22Rv1 (cell line): ENCODE results near the gene MTHFD1.

Source experiments
- H3K27ac ChIP-seq: fragments of 450-650 bp; 2 replicates; pipeline ENCODE4 v1.5.1; 2017
- ZFX ChIP-seq: fragments of 450-650 bp; IDR thresholded peaks from 2 replicates; pipeline ENCODE4 v1.6.1; 2017; ENCODE audit warnings: antibody characterized with exemption, borderline replicate concordance
- TF ChIP-seq, protein P1 (sequence below): fragments of 450-650 bp; IDR thresholded peaks from 2 replicates; pipeline ENCODE4 v1.5.1; 2017; ENCODE audit warnings: mild to moderate bottlenecking

Gene MTHFD1

GRCh38 chr14:64468451-64468850, 80.3 kb downstream of the MTHFD1 start:
- no peak overlapping the region for H3K27ac ChIP-seq

DNA sequence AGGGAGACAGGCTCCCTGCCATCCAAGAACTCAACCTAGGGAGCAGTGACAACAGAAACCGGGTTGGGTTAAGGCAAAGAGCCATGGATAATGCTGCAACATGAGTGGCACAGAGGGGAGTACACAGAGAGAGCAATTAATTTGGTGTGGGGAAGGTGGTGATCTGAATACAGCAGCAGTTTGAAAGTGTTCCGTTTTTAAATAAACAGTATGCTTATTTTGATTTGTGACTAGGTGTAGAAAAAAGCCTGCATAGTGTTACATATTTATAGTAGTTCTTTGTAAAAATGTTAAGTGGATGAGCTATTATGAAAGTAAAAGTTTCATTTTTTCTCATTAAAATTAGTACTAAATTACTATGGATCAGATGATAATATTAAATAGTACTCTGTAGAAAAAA, 85.9 kb downstream of the MTHFD1 start:
- H3K27ac ChIP-seq: no peak overlapping the region
- TF ChIP-seq, protein P1, sequence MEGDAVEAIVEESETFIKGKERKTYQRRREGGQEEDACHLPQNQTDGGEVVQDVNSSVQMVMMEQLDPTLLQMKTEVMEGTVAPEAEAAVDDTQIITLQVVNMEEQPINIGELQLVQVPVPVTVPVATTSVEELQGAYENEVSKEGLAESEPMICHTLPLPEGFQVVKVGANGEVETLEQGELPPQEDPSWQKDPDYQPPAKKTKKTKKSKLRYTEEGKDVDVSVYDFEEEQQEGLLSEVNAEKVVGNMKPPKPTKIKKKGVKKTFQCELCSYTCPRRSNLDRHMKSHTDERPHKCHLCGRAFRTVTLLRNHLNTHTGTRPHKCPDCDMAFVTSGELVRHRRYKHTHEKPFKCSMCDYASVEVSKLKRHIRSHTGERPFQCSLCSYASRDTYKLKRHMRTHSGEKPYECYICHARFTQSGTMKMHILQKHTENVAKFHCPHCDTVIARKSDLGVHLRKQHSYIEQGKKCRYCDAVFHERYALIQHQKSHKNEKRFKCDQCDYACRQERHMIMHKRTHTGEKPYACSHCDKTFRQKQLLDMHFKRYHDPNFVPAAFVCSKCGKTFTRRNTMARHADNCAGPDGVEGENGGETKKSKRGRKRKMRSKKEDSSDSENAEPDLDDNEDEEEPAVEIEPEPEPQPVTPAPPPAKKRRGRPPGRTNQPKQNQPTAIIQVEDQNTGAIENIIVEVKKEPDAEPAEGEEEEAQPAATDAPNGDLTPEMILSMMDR: no peak
- TF ChIP-seq ZFX: no peak

More at GRCh38 chr14:64468451-64468850, 80.3 kb downstream of the MTHFD1 start:
- TF ChIP-seq, protein P1: no peak
- TF ChIP-seq ZFX: no peak

DNA sequence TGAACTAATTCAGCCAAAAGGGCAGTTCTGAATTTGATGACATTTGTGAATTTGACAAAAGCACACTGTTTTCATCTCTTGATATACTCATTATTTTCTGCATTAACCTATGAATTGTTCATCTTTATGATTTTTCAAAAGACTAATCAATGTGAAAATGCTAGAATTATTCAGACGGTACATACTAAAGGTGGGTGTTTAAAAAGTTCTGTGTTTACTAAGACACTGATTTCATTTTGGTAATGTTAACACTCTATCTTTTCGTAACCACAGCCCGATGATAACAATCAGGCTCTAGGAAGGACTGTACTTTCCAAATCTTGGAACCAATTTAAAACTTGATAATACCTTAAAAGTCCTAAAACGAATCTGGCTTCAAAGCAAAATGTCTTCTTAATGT, 86.5 kb downstream of the MTHFD1 start:
- TF ChIP-seq, protein P1: no peak
- no peak for TF ChIP-seq ZFX

DNA sequence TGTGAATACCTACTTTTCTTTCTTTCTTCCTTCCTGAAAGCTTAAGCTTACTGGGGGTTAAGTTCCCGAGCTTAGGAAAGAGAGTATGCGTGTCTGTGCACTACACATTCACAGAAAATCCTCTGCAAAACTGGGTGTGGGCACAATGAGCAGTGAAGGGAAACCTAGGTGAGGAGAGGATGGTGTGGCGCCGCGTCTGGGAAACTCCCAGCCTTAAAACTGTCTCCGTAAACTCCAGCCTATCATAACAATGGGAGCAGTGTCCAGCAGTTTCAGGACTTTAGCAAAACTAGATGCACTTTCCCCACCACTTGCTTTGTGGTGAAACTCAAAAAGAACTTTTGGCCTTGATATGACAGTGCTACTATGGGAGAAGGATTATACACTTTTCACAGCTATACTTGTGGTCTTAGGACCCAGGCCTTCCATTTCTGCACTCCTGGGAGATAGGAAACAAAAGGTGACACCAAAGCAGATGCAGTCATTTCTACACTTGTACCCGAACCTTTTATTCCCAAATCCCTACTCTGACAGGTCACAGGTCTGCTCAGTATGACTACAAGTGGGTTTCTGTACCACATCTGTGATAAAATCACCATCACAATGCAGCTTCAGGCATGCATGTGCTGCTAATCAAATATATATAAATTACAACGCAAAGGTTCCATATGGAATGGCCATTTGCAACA, 87.6 kb downstream of the MTHFD1 start:
- no peak overlapping the region for H3K27ac ChIP-seq
- TF ChIP-seq ZFX: no peak
- TF ChIP-seq, protein P1: no peak

More for the DNA sequence above, 86.5 kb downstream of the MTHFD1 start:
- H3K27ac ChIP-seq: no peak overlapping the region

DNA sequence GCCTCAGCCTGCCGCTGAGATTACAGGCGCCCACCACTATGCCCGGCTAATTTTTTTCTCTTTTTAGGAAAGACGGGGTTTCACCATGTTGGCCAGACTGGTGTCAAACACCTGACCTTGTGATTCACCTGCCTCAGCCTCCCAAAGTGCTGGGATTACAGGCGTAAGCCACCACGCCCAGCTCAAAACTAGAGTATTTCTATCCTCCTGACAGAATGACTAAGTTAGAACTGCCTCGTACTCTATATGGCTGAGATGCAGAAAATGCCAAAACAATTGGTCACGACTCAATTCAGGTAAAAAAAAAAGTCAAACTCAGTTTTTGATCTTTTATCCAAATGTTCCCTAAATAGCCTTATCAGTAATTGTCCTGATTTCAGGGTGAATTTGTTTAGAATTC, 88.3 kb downstream of the MTHFD1 start:
- no peak overlapping the region for H3K27ac ChIP-seq

GRCh38 chr14:64478634-64479250, 90.6 kb downstream of the MTHFD1 start:
- TF ChIP-seq ZFX: no peak
- TF ChIP-seq, protein P1: peak; percentile 70

More for the DNA sequence above, 88.3 kb downstream of the MTHFD1 start:
- TF ChIP-seq, protein P1: no peak
- TF ChIP-seq ZFX: no peak

GRCh38 chr14:64488590-64489099, 100.5 kb downstream of the MTHFD1 start:
- TF ChIP-seq, protein P1: no peak
- no peak for TF ChIP-seq ZFX
- no peak overlapping the region for H3K27ac ChIP-seq

More at GRCh38 chr14:64478634-64479250, 90.6 kb downstream of the MTHFD1 start:
- H3K27ac ChIP-seq: no peak overlapping the region
